Activated naive CD8-positive, alpha-beta T cell treated with anti-CD3 and anti-CD28 coated beads, Interleukin-2, amount 10 ng/mL, durations not matched to agents 7 days and 5 days (primary cell): ENCODE results near the gene CD19. TPM values are rescaled to one million over a fixed set of nuclear protein-coding genes. Genes with fewer than 3 reads are reported as not detected.

ENCODE experiments used
- ATAC-seq: fragments of 150-1000 bp; cut with Tn5 transposase; one replicate; pipeline ENCODE4 v1.10.0; 2021; ENCODE audit warnings: low read depth, moderate library complexity
- POLR2A ChIA-PET: fragments of 350-600 bp; sonication (Branson Sonifier 250); formaldehyde crosslinking; loops from one replicate; lab custom pipeline; 2021; ENCODE audit warnings: antibody characterized with exemption; lab: Charles Lee
- DNase-seq: peaks from one replicate; pipeline ENCODE4 v3.0.0; 2021
- H3K27ac Mint-ChIP-seq: one replicate; pipeline ENCODE4 v1.8.0; 2022; ENCODE audit warnings: mild to moderate bottlenecking, mixed read lengths
- H3K27me3 Mint-ChIP-seq: one replicate; pipeline ENCODE4 v1.8.0; 2022; ENCODE audit warnings: mild to moderate bottlenecking, moderate library complexity, mixed read lengths
- H3K36me3 Mint-ChIP-seq: one replicate; pipeline ENCODE4 v1.8.0; 2021; ENCODE audit warnings: mild to moderate bottlenecking, mixed read lengths
- H3K4me1 Mint-ChIP-seq: one replicate; pipeline ENCODE4 v1.8.0; 2021; ENCODE audit warnings: mixed read lengths
- H3K4me3 Mint-ChIP-seq: one replicate; pipeline ENCODE4 v1.8.0; 2022; ENCODE audit warnings: mild to moderate bottlenecking, moderate library complexity, mixed read lengths
- H3K9me3 Mint-ChIP-seq: one replicate; pipeline ENCODE4 v1.8.0; 2021; ENCODE audit warnings: mixed read lengths
- total RNA-seq, 2 experiments: library from RNA; stranded (reverse); gene quantifications; one replicate each; pipeline ENCODE4 v1.2.3, GENCODE V29; 2021

Gene CD19
- total RNA-seq, 2 experiments from 2014 or later: 0.40 to 0.83 TPM

GRCh38 chr16:28982418-28982817 is 50.6 kb downstream of the CD19 start:
- POLR2A ChIA-PET: interaction anchor here (0.6 to 1.0 kb wide), 2 partner anchors 15 to 26 kb away, joined by 3 read pairs; no protein-coding TSS in a partner anchor
- Mint-ChIP-seq H3K27ac (no peak overlapping the region), H3K27me3 (no peaks in the 10 kb centered on the region), H3K36me3 (peaks cover 55% of the 10 kb centered on the region), H3K4me1 (peaks cover 19% of the 10 kb centered on the region), H3K4me3 (no peak overlapping the region), H3K9me3 (peaks cover 5% of the 10 kb centered on the region)
- no peak for DNase-seq
- ATAC-seq: no peak

GRCh38 chr16:28982949-28983348 is 51.2 kb downstream of the CD19 start:
- H3K9me3 Mint-ChIP-seq: peaks cover 5% of the 10 kb centered on the region
- POLR2A ChIA-PET: interaction anchor here (0.6 to 7.6 kb wide), 4 partner anchors 8 to 27 kb away, joined by 3 to 62 read pairs (median 8); partner anchors contain the start of gene SPNS1
- no peak for ATAC-seq
- peaks cover 22% of the 10 kb centered on the region for H3K4me1 Mint-ChIP-seq
- H3K27me3 Mint-ChIP-seq: no peaks in the 10 kb centered on the region
- DNase-seq: no peak
- H3K36me3 Mint-ChIP-seq: peaks cover 60% of the 10 kb centered on the region
- no peak overlapping the region for H3K4me3 Mint-ChIP-seq
- H3K27ac Mint-ChIP-seq: peak overlapping the region; percentile 95

- H3K4me3 Mint-ChIP-seq: peak overlapping the region; percentile 95
- ATAC-seq (no peak), DNase-seq (no peak)
- H3K27me3 Mint-ChIP-seq: no peaks in the 10 kb centered on the region
- H3K9me3 Mint-ChIP-seq: peaks cover 5% of the 10 kb centered on the region
- peak overlapping the region; percentile 95 for H3K27ac Mint-ChIP-seq
- H3K36me3 Mint-ChIP-seq: peaks cover 64% of the 10 kb centered on the region
- POLR2A ChIA-PET: interaction anchor here (0.6 to 7.6 kb wide), 7 partner anchors 8 to 46 kb away, joined by 3 to 62 read pairs (median 5); partner anchors contain the start of gene SPNS1
- H3K4me1 Mint-ChIP-seq: peaks cover 25% of the 10 kb centered on the region
Measured at GRCh38 chr16:28983644-28984043, 51.9 kb downstream of the CD19 start.

GRCh38 chr16:28984091-28984490 is 52.3 kb downstream of the CD19 start:
- Mint-ChIP-seq H3K36me3 (peaks cover 66% of the 10 kb centered on the region), H3K4me3 (peak overlapping the region; percentile 95), H3K4me1 (peaks cover 29% of the 10 kb centered on the region), H3K27ac (peak overlapping the region; percentile 95), H3K27me3 (no peaks in the 10 kb centered on the region), H3K9me3 (peaks cover 5% of the 10 kb centered on the region)
- POLR2A ChIA-PET: interaction anchor here (0.6 to 7.6 kb wide), 7 partner anchors 9 to 45 kb away, joined by 3 to 62 read pairs (median 13); partner anchors contain the start of gene SPNS1
- DNase-seq: no peak
- no peak for ATAC-seq

- Mint-ChIP-seq H3K9me3 (peaks cover 5% of the 10 kb centered on the region), H3K27me3 (no peaks in the 10 kb centered on the region), H3K4me1 (peaks cover 35% of the 10 kb centered on the region), H3K4me3 (peak within 1 kb of the TSS; percentile 95), H3K36me3 (peaks cover 71% of the 10 kb centered on the region), H3K27ac (peak within 1 kb of the TSS; percentile 98)
- DNase-seq (peak; percentile 86), ATAC-seq (peak; percentile 60)
- POLR2A ChIA-PET: interaction anchor here (0.8 to 7.6 kb wide), 10 partner anchors 9 to 989 kb away, joined by 3 to 62 read pairs (median 6); partner anchors contain the start of genes SPNS1 and TUFM
Measured at GRCh38 chr16:28984619-28985135, 52.9 kb downstream of the CD19 start, which contains the start of gene LAT. Gene LAT, plus strand, starts transcription at chr16:28985052. Its CDS starts 366 bp downstream, at chr16:28985418.

- H3K4me1 Mint-ChIP-seq: peaks cover 42% of the 10 kb centered on the region
- H3K4me3 Mint-ChIP-seq: peak overlapping the region; percentile 95
- peak overlapping the region; percentile 98 for H3K27ac Mint-ChIP-seq
- DNase-seq (no peak), ATAC-seq (peak; percentile 26)
- no peaks in the 10 kb centered on the region for H3K27me3 Mint-ChIP-seq
- H3K36me3 Mint-ChIP-seq: peaks cover 76% of the 10 kb centered on the region
- H3K9me3 Mint-ChIP-seq: peaks cover 5% of the 10 kb centered on the region
- POLR2A ChIA-PET: interaction anchor here (0.6 to 7.9 kb wide), 13 partner anchors 10 to 988 kb away, joined by 3 to 62 read pairs (median 6); partner anchors contain the start of genes SPNS1 and TUFM
Measured at GRCh38 chr16:28985211-28986041, 53.7 kb downstream of the CD19 start.

- peak overlapping the region; percentile 98 for H3K27ac Mint-ChIP-seq
- DNase-seq (no peak), ATAC-seq (no peak)
- POLR2A ChIA-PET: interaction anchor here (0.6 to 7.9 kb wide), 8 partner anchors 11 to 88 kb away, joined by 4 to 62 read pairs (median 8); partner anchors contain the start of gene SPNS1
- peaks cover 5% of the 10 kb centered on the region for H3K9me3 Mint-ChIP-seq
- H3K4me1 Mint-ChIP-seq: peaks cover 47% of the 10 kb centered on the region
- peaks cover 74% of the 10 kb centered on the region for H3K36me3 Mint-ChIP-seq
- peak overlapping the region; percentile 95 for H3K4me3 Mint-ChIP-seq
- H3K27me3 Mint-ChIP-seq: no peaks in the 10 kb centered on the region
Measured at GRCh38 chr16:28986046-28986445, 54.3 kb downstream of the CD19 start.

- Mint-ChIP-seq H3K4me3 (peak overlapping the region; percentile 95), H3K4me1 (peaks cover 47% of the 10 kb centered on the region), H3K36me3 (peaks cover 72% of the 10 kb centered on the region), H3K9me3 (peaks cover 5% of the 10 kb centered on the region), H3K27me3 (no peaks in the 10 kb centered on the region), H3K27ac (peak overlapping the region; percentile 98)
- DNase-seq (no peak), ATAC-seq (no peak)
- POLR2A ChIA-PET: interaction anchor here (0.6 to 7.9 kb wide), 6 partner anchors 11 to 88 kb away, joined by 4 to 62 read pairs (median 12); partner anchors contain the start of gene SPNS1
Measured at GRCh38 chr16:28986492-28986891, 54.7 kb downstream of the CD19 start.

GRCh38 chr16:28987170-28987853 is 55.5 kb downstream of the CD19 start:
- POLR2A ChIA-PET: interaction anchor here (0.6 to 7.9 kb wide), 7 partner anchors 12 to 657 kb away, joined by 3 to 62 read pairs (median 5); partner anchors contain the start of gene SPNS1
- peak overlapping the region; percentile 95 for H3K4me3 Mint-ChIP-seq
- H3K27me3 Mint-ChIP-seq: no peaks in the 10 kb centered on the region
- peaks cover 50% of the 10 kb centered on the region for H3K4me1 Mint-ChIP-seq
- H3K36me3 Mint-ChIP-seq: peaks cover 69% of the 10 kb centered on the region
- H3K9me3 Mint-ChIP-seq: peaks cover 1% of the 10 kb centered on the region
- ATAC-seq (no peak), DNase-seq (no peak)
- peak overlapping the region; percentile 98 for H3K27ac Mint-ChIP-seq

Other genes with a start within 250 kb of the CD19 start
- gene EIF3C, start 220.5 kb upstream of the CD19 start, total RNA-seq: 100 to 1,000 TPM; 287 to 311 TPM
- gene NPIPB9, start 180.2 kb upstream of the CD19 start, total RNA-seq: 1 to 10 TPM; 2.8 to 4.9 TPM
- gene ATXN2L, start 109.0 kb upstream of the CD19 start, total RNA-seq: 100 to 1,000 TPM; 296 to 304 TPM
- 100 to 1,000 TPM; 117 to 119 TPM for gene TUFM, start 85.6 kb upstream of the CD19 start, total RNA-seq
- 10 to 100 TPM; 78.9 to 81.0 TPM for gene SH2B1, start 68.1 kb upstream of the CD19 start, total RNA-seq
- gene ATP2A1, start 53.5 kb upstream of the CD19 start, total RNA-seq: 1 to 10 TPM; 2.5 to 4.6 TPM
- 10 to 100 TPM; 23.7 to 25.6 TPM for gene RABEP2, start 6.7 kb upstream of the CD19 start, total RNA-seq
- 100 to 1,000 TPM; 115 to 117 TPM for gene NFATC2IP, start 19.0 kb downstream of the CD19 start, total RNA-seq
- gene SPNS1, start 42.8 kb downstream of the CD19 start, total RNA-seq: 10 to 100 TPM; 28.1 to 30.1 TPM
- gene LAT, start 53.1 kb downstream of the CD19 start, total RNA-seq: 100 to 1,000 TPM; 288 to 297 TPM